GM12864 (cell line): Measurements from ENCODE around the gene TMEM98.
"Not testable (repeated sequence)": the region's sequence is repeated elsewhere in the genome, so short reads cannot be mapped to it uniquely, and the experiment has no call there.

Source experiments
- DNase-seq: peaks from one replicate; pipeline ENCODE4 v3.0.0-alpha.2; 2011; ENCODE audit warnings: low read depth
- H3K4me3 ChIP-seq: 2 replicates; pipeline ENCODE4 v1.5.1; 2011; ENCODE audit warnings: mild to moderate bottlenecking, low read depth, low read length, control low read depth
- CTCF ChIP-seq: IDR thresholded peaks from 2 replicates; pipeline ENCODE4 v1.5.1; 2011; ENCODE audit warnings: low read depth, mild to moderate bottlenecking, moderate library complexity, low read length, control low read depth, inconsistent platforms; ENCODE audit errors: missing control alignments

The TMEM98 gene

GRCh38 chr17:32916134-32916533, 11.8 kb upstream of the TMEM98 start:
- TF ChIP-seq CTCF = no peak
- DNase-seq = no peak
- H3K4me3 ChIP-seq = no peak overlapping the region

- DNase-seq = no peak
- no peak for TF ChIP-seq CTCF
- no peak overlapping the region for H3K4me3 ChIP-seq
These were observed 10.9 kb upstream of the TMEM98 start for GRCh38 chr17:32917081-32917480.

GRCh38 chr17:32917842-32918241, 10.1 kb upstream of the TMEM98 start:
- TF ChIP-seq CTCF = no peak
- H3K4me3 ChIP-seq = no peak overlapping the region
- no peak for DNase-seq

GRCh38 chr17:32919876-32920275, 8.1 kb upstream of the TMEM98 start:
- H3K4me3 ChIP-seq, DNase-seq: not testable (repeated sequence)

- no peak overlapping the region for H3K4me3 ChIP-seq
- DNase-seq = no peak
- no peak for TF ChIP-seq CTCF
These were observed 7.7 kb upstream of the TMEM98 start for GRCh38 chr17:32920293-32920692.

GRCh38 chr17:32921017-32921416, 6.9 kb upstream of the TMEM98 start:
- DNase-seq = no peak
- no peak overlapping the region for H3K4me3 ChIP-seq
- no peak for TF ChIP-seq CTCF

GRCh38 chr17:32923905-32924304, 4.0 kb upstream of the TMEM98 start:
- DNase-seq, H3K4me3 ChIP-seq: not testable (repeated sequence)

GRCh38 chr17:32926183-32926582, 1.8 kb upstream of the TMEM98 start:
- no peak for TF ChIP-seq CTCF
- DNase-seq = no peak
- H3K4me3 ChIP-seq = no peak overlapping the region

- DNase-seq, H3K4me3 ChIP-seq: not testable (repeated sequence)
These were observed 1.2 kb upstream of the TMEM98 start for GRCh38 chr17:32926789-32927188.
